Measurements from ENCODE around the gene ANKRD55.

GRCh38 chr5:56282216-56282615, 49.1 kb upstream of the ANKRD55 start:
- TF ChIP-seq CTCF (IDR thresholded peaks at IDR 0.05) (no peak), EZH2phosphoT487 (IDR thresholded peaks at IDR 0.05) (no peak)

Data from neural progenitor cell (in vitro differentiated cells).